ENCODE data around the gene MLST8.
A peak's percentile ranks its signal among the peaks of the same experiment; 100 is the strongest.

Gene MLST8

DNA sequence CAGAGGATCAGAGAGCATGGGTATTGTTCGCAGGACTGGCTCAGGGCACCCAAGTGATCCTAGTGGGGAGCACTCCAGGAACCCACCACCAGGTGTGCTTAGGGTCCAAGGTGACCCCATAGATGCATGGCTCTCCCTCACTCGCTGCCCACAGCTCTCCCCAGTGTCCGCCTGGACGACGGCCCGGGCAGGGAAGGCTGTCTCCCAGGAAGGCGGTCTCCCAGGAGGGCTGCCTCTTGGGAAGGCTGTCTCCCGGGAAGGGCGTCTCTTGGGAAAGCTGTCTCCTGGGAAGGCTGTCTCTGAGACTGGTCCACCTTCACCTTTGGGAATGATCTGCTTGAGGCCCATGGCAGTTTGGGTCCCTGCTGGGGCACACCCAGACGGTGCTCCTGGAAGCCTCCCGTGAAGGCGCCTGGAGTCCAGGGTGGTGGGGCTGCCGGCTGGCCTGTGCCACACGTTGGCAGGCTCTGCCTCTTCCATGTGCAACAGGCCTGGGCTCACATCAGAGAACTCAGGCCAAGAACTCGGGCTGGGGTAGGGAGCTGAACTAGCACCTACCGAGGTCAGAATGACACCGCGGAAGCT, 41.1 kb downstream of the MLST8 start:
- DNase-seq (ENCODE audit: low read depth) = no peak
- TF ChIP-seq, protein P1, sequence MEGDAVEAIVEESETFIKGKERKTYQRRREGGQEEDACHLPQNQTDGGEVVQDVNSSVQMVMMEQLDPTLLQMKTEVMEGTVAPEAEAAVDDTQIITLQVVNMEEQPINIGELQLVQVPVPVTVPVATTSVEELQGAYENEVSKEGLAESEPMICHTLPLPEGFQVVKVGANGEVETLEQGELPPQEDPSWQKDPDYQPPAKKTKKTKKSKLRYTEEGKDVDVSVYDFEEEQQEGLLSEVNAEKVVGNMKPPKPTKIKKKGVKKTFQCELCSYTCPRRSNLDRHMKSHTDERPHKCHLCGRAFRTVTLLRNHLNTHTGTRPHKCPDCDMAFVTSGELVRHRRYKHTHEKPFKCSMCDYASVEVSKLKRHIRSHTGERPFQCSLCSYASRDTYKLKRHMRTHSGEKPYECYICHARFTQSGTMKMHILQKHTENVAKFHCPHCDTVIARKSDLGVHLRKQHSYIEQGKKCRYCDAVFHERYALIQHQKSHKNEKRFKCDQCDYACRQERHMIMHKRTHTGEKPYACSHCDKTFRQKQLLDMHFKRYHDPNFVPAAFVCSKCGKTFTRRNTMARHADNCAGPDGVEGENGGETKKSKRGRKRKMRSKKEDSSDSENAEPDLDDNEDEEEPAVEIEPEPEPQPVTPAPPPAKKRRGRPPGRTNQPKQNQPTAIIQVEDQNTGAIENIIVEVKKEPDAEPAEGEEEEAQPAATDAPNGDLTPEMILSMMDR (IDR thresholded peaks at IDR 0.05; ENCODE audit: control insufficient read depth, extremely low read depth, insufficient read depth) = no peak
- no peak overlapping the region for H3K4me3 ChIP-seq (ENCODE audit: low read depth, low read length)

DNA sequence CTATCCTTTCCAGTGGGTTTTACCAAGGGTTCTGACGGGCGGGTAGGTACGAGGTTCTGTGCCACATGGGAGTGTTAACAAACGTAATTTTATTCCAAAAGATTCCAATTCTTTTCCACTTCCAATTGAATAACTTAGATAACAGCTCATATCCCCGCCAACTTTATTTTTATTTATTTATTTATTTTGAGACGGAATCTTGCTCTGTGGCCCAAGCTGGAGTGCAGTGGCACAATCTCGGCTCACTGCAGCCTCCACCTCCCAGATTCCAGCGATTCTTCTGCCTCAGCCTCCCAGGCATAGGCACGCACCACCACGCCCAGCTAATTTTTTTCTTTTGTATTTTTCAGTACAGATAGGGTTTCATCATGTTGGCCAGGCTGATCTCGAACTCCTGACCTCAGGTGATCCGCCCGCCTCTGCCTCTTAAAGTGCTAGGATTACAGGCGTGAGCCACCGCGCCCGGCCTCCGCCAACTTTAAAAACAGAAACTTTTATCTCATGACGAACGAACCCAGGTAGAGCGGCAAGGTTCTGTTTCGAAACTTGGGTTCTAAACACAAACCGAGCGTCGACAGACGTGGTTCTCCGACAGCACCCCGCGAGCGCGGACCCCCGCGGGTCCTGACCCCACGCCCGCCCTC, 45.5 kb downstream of the MLST8 start:
- peak overlapping the region; percentile 58 for H3K4me3 ChIP-seq (ENCODE audit: low read depth, low read length)
- TF ChIP-seq, protein P1 (IDR thresholded peaks at IDR 0.05; ENCODE audit: control insufficient read depth, extremely low read depth, insufficient read depth) = no peak
- no peak for DNase-seq (ENCODE audit: low read depth)

DNA sequence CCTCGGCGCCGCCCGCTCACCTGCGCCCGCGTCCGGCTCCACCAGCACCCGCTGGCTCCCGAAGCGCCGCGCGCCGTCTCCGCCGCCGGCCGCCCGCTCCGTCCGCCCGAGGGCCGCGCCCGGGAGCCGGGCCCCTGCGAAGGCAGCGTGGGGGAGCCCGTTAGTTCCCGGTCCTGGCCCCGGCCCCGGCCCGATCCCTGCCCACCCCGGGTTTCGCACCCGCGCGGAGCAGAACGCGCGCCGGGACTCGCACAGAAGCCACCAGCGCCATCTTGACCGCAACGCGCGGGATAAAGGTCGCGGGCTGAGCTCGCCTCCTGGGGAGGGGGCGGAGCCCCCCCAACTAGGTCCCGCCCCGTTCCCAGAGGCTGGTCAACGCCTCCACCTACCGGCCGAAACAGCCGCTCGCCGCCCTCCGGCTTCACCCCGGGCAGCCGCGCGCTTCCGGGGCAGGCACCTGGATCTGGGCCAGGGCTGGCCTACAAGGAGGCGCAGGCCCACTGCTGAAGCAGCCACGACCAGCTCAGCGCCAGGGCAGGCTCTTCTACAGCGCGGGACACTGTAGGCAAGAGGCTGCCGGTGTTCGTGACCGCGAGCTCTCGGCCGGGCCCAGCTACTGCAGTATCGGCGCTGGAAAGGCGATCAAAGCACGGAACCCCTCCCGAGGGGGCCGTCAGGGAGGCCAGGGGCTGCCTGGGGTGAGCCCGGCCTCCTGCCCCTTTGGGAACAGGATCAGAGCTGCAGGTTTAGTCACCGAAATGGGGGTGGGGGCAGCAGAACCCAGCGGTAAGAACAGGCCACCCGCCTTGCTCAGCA, 46.2 kb downstream of the MLST8 start, which contains the start of gene ECI1:
ECI1 (minus strand) TSS at position 292 of the 816 bp plus-strand sequence; CDS start at position 271, 21 bp downstream.
- TF ChIP-seq, protein P1 (IDR thresholded peaks at IDR 0.05; ENCODE audit: control insufficient read depth, extremely low read depth, insufficient read depth) = peak; percentile 60
- peak within 1 kb of the TSS; percentile 58 for H3K4me3 ChIP-seq (ENCODE audit: low read depth, low read length)
- peak; percentile 89 for DNase-seq (ENCODE audit: low read depth)

DNA sequence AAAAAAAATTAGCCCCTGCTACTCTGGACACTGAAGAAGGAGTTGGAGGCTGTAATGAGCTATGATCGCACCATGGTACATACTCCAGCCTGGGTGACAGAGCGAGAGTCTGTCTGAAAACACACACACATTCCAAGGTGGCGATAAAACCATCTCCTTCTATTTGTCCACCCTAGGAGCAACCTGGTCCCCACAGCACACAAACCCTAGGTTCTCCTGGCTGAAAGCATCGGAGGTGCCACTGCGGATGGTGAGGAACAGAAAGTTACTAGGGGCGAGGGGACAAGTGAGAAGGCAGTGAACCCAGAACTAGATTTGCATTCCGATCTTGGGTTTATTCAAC, 47.5 kb downstream of the MLST8 start:
- TF ChIP-seq, protein P1 (IDR thresholded peaks at IDR 0.05; ENCODE audit: control insufficient read depth, extremely low read depth, insufficient read depth) = no peak
- H3K4me3 ChIP-seq (ENCODE audit: low read depth, low read length) = no peak overlapping the region
- DNase-seq (ENCODE audit: low read depth) = no peak

DNA sequence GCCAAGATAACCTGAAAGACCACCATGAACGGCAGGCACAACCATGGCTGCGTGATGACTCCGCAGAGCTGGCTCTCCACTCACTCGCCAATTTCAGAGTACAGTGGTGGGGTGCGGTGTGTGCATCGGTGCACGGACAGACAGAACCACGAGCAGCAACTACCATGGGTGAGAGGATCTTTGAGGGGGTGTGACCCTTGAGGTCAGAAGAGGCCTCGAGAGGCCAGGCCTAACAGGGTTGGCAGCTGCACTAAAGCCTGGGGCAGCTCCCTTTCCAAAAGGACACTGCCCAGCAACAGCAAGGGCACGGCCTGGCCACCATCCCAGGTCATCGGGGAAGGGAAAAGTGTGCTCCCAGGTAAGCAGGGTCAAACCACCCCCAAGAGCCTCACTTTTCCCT, 48.0 kb downstream of the MLST8 start:
- no peak overlapping the region for H3K4me3 ChIP-seq (ENCODE audit: low read depth, low read length)
- no peak for DNase-seq (ENCODE audit: low read depth)
- TF ChIP-seq, protein P1 (IDR thresholded peaks at IDR 0.05; ENCODE audit: control insufficient read depth, extremely low read depth, insufficient read depth) = no peak

DNA sequence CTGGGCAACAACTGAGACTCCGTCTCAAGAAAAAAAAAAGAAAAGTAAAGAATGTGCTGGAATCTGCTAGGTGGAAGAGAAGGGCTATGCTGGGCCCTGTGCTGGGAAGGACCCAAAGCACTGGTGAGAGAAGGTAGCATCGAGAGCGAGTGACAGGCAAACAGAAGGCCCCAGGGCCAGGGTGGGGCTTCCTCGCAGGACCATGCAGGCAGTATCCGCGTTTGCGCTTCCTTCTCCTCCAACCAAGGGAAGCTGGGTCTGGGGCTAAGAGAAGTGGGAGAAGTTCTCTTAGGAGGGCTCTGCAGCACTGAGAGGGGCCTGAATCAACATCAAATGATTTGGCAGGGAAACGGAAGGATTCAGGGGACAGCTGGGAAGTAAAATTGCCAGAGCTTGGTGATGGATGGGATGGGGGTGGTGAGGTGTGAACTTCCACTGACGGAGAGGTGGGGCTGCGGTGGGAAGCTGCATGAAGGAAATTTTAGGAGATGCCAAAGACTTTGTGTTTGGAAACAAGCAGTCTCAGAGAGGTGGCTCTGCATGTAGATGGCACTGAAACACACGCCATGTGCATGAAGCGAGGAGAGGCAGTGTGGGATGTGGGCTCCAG, 51.4 kb downstream of the MLST8 start:
- TF ChIP-seq, protein P1 (IDR thresholded peaks at IDR 0.05; ENCODE audit: control insufficient read depth, extremely low read depth, insufficient read depth) = no peak
- H3K4me3 ChIP-seq (ENCODE audit: low read depth, low read length) = no peak overlapping the region
- DNase-seq (ENCODE audit: low read depth) = no peak
